Stimulated activated CD8-positive, alpha-beta memory T cell treated with anti-CD3 and anti-CD28 coated beads, Interleukin-2, amount 100 ng/mL, for 1 hour (primary cell): Measurements from ENCODE around the gene SCTR.

Experiments used
- DNase-seq, 2 donors: peaks; one replicate each; pipeline ENCODE4 v3.0.0-alpha.2; 2020; ENCODE audit warnings: low read depth in 2 of 2

Gene SCTR

GRCh38 chr2:119474371-119475224 lies 49.7 kb downstream of the SCTR start:
- DNase-seq: no peak

- no peak for DNase-seq
These were observed 50.5 kb downstream of the SCTR start for GRCh38 chr2:119473621-119474370.

- no peak for DNase-seq
These were observed 51.5 kb downstream of the SCTR start for GRCh38 chr2:119472749-119473148.

- no peak for DNase-seq
These were observed 54.5 kb downstream of the SCTR start for GRCh38 chr2:119469661-119470297.

GRCh38 chr2:119469131-119469530 lies 55.2 kb downstream of the SCTR start:
- no peak for DNase-seq

- DNase-seq: no peak
These were observed 55.9 kb downstream of the SCTR start for GRCh38 chr2:119468154-119468955.

- DNase-seq: no peak
These were observed 57.9 kb downstream of the SCTR start for GRCh38 chr2:119466373-119466772.

GRCh38 chr2:119465687-119466086 lies 58.6 kb downstream of the SCTR start:
- no peak for DNase-seq

- DNase-seq: no peak
These were observed 59.3 kb downstream of the SCTR start for GRCh38 chr2:119464981-119465380.

GRCh38 chr2:119463990-119464389 lies 60.3 kb downstream of the SCTR start:
- no peak for DNase-seq

- no peak for DNase-seq
These were observed 61.1 kb downstream of the SCTR start for GRCh38 chr2:119463136-119463535.

- no peak for DNase-seq
These were observed 61.7 kb downstream of the SCTR start for GRCh38 chr2:119462574-119462973.

- no peak for DNase-seq
These were observed 62.5 kb downstream of the SCTR start for GRCh38 chr2:119461811-119462210.

- DNase-seq: no peak
These were observed 64.2 kb downstream of the SCTR start for GRCh38 chr2:119460076-119460475.

GRCh38 chr2:119455066-119455718 lies 69.1 kb downstream of the SCTR start:
- no peak for DNase-seq

- no peak for DNase-seq
These were observed 70.2 kb downstream of the SCTR start for GRCh38 chr2:119453972-119454593.

GRCh38 chr2:119451336-119452050 lies 72.8 kb downstream of the SCTR start:
- no peak for DNase-seq

- no peak for DNase-seq
These were observed 74.8 kb downstream of the SCTR start for GRCh38 chr2:119449521-119449920.

- DNase-seq: no peak
These were observed 75.7 kb downstream of the SCTR start for GRCh38 chr2:119448427-119449141.
